Stimulated activated CD4-positive, alpha-beta T cell treated with anti-CD3 and anti-CD28 coated beads, Interleukin-1b, Interleukin-23, amount 100 ng/mL, for 1 hour (primary cell): ENCODE measurements around the gene RBM48.
"Not testable (repeated sequence)": the region's sequence is repeated elsewhere in the genome, so short reads cannot be mapped to it uniquely, and the experiment has no call there.

Experiments used
- DNase-seq, 2 donors: peaks; one replicate each; pipeline ENCODE4 v3.0.0-alpha.2; 2020; ENCODE audit warnings: low read depth in 2 of 2

RBM48 gene

GRCh38 chr7:92545116-92545515 lies 16.5 kb downstream of the RBM48 start:
- not testable (repeated sequence) for DNase-seq

GRCh38 chr7:92546856-92547497 lies 18.4 kb downstream of the RBM48 start:
- DNase-seq: no peak

GRCh38 chr7:92547579-92547978 lies 19.0 kb downstream of the RBM48 start:
- no peak for DNase-seq

GRCh38 chr7:92550194-92550593 lies 21.6 kb downstream of the RBM48 start:
- no peak for DNase-seq

- DNase-seq: no peak
Observed at GRCh38 chr7:92557249-92557648, 28.7 kb downstream of the RBM48 start.

- DNase-seq: no peak
Observed at GRCh38 chr7:92557808-92558362, 29.3 kb downstream of the RBM48 start.

GRCh38 chr7:92560602-92561001 lies 32.0 kb downstream of the RBM48 start:
- DNase-seq: no peak

GRCh38 chr7:92563345-92563744 lies 34.8 kb downstream of the RBM48 start:
- DNase-seq: no peak

GRCh38 chr7:92567460-92567859 lies 38.9 kb downstream of the RBM48 start:
- no peak for DNase-seq

- no peak for DNase-seq
Observed at GRCh38 chr7:92569137-92569536, 40.5 kb downstream of the RBM48 start.

- DNase-seq: no peak
Observed at GRCh38 chr7:92576296-92576695, 47.7 kb downstream of the RBM48 start.

GRCh38 chr7:92582948-92583347 lies 54.4 kb downstream of the RBM48 start:
- no peak for DNase-seq

- DNase-seq: no peak
Observed at GRCh38 chr7:92584953-92585352, 56.4 kb downstream of the RBM48 start.

- no peak for DNase-seq
Observed at GRCh38 chr7:92586403-92586802, 57.8 kb downstream of the RBM48 start.

GRCh38 chr7:92586841-92587240 lies 58.2 kb downstream of the RBM48 start:
- DNase-seq: no peak
